H7 (cell line): ENCODE data around the gene SLC6A9. TPM values are rescaled to one million over a fixed set of nuclear protein-coding genes. Genes with fewer than 3 reads are reported as not detected.

Source experiments
- total RNA-seq: library from RNA; depleted of rRNA; stranded (reverse); fragments of >200 nt; shearing (Covaris generic); gene quantifications from 2 replicates; pipeline ENCODE4 v1.2.3, GENCODE V29; 2014; rRNA removed

The SLC6A9 gene
- total RNA-seq, 1 experiment from 2014 or later, result 8.2 TPM

Other genes with a start within 250 kb of the SLC6A9 start
- 9.7 and 11.3 TPM in 2 replicates for gene ARTN, start 97.7 kb downstream of the SLC6A9 start, total RNA-seq
- 29.2 and 34.2 TPM in 2 replicates for gene IPO13, start 84.5 kb downstream of the SLC6A9 start, total RNA-seq
- 75.4 and 83.4 TPM in 2 replicates for gene DPH2, start 61.5 kb downstream of the SLC6A9 start, total RNA-seq
- 196 and 237 TPM in 2 replicates for gene ATP6V0B, start 56.5 kb downstream of the SLC6A9 start, total RNA-seq
- 207 and 217 TPM in 2 replicates for gene B4GALT2, start 52.3 kb downstream of the SLC6A9 start, total RNA-seq
- 10.5 and 19.8 TPM in 2 replicates for gene CCDC24, start 39.9 kb downstream of the SLC6A9 start, total RNA-seq
- gene KLF17, start 87.4 kb upstream of the SLC6A9 start, total RNA-seq, result not detected in 2 replicates
- 0.03 TPM in 1 of 2 replicates, not detected in the other for gene KLF18, start 110.2 kb upstream of the SLC6A9 start, total RNA-seq
- 20.7 and 25.5 TPM in 2 replicates for gene DMAP1, start 182.0 kb upstream of the SLC6A9 start, total RNA-seq